HCT116 (cell line): ENCODE measurements around the gene NDUFA5.
"Not testable (repeated sequence)": the region's sequence is repeated elsewhere in the genome, so short reads cannot be mapped to it uniquely, and the experiment has no call there.

ENCODE experiments used
- EZH2 ChIP-seq: fragments of 200-600 bp; sonication (generic); IDR thresholded peaks from 2 replicates; pipeline ENCODE4 v1.6.1; 2017; ENCODE audit warnings: antibody characterized with exemption, mixed run types
- EZH2phosphoT487 ChIP-seq: fragments of 200-600 bp; IDR thresholded peaks from 2 replicates; pipeline ENCODE4 v1.6.1; 2018; ENCODE audit warnings: antibody characterized with exemption, borderline replicate concordance
- POLR2AphosphoS5 ChIP-seq: IDR thresholded peaks from 2 replicates; pipeline ENCODE4 v1.6.1; 2011; ENCODE audit warnings: mild to moderate bottlenecking, low read depth, low read length, moderate library complexity
- SP1 ChIP-seq: IDR thresholded peaks from 2 replicates; pipeline ENCODE4 v1.6.1; 2012; ENCODE audit warnings: low read depth
- TF ChIP-seq, protein P1 (sequence below), 3 experiments: fragments of 200-600 bp in 1 of 3; sonication (generic) in 1 of 3; IDR thresholded peaks in 2 of 3; conservative IDR thresholded peaks in 1 of 3; 2 replicates each; pipeline ENCODE4 v1.5.1; 2012 to 2017; ENCODE audit warnings: low read depth in 2 of 3, low read length in 2 of 3, antibody characterized with exemption in 1 of 3, borderline replicate concordance in 1 of 3, control low read depth in 1 of 3, mild to moderate bottlenecking in 1 of 3, mixed read lengths in 1 of 3, mixed run types in 1 of 3, moderate library complexity in 1 of 3; ENCODE audit not compliant: insufficient read depth in 1 of 3

- TF ChIP-seq, protein P1, sequence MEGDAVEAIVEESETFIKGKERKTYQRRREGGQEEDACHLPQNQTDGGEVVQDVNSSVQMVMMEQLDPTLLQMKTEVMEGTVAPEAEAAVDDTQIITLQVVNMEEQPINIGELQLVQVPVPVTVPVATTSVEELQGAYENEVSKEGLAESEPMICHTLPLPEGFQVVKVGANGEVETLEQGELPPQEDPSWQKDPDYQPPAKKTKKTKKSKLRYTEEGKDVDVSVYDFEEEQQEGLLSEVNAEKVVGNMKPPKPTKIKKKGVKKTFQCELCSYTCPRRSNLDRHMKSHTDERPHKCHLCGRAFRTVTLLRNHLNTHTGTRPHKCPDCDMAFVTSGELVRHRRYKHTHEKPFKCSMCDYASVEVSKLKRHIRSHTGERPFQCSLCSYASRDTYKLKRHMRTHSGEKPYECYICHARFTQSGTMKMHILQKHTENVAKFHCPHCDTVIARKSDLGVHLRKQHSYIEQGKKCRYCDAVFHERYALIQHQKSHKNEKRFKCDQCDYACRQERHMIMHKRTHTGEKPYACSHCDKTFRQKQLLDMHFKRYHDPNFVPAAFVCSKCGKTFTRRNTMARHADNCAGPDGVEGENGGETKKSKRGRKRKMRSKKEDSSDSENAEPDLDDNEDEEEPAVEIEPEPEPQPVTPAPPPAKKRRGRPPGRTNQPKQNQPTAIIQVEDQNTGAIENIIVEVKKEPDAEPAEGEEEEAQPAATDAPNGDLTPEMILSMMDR (IDR thresholded peaks at IDR 0.05 in 2 of 3, conservative IDR thresholded peaks at IDR 0.05 in 1 of 3; ENCODE audit: borderline replicate concordance in 1 of 3, insufficient read depth in 1 of 3, low read depth in 2 of 3, low read length in 2 of 3), result not testable (repeated sequence)
- not testable (repeated sequence) for TF ChIP-seq EZH2, EZH2phosphoT487, POLR2AphosphoS5, SP1
These were observed 29.8 kb downstream of the NDUFA5 start for GRCh38 chr7:123527712-123528225.
